HepG2 (cell line): ENCODE results near the gene CFAP100.

Source experiments
- REPIN1 ChIP-seq: sonication (generic); formaldehyde crosslinking; IDR thresholded peaks from 2 replicates; pipeline ENCODE4 v1.8.0; 2022; ENCODE audit warnings: missing genetic modification reagents, low read depth, mild to moderate bottlenecking, borderline replicate concordance
- TF ChIP-seq, protein P1 (sequence below): sonication (generic); formaldehyde crosslinking; IDR thresholded peaks from 2 replicates; pipeline ENCODE4 v1.4.0; 2020; ENCODE audit warnings: missing genetic modification reagents
- TF ChIP-seq, protein P2 (sequence below), 2 experiments: IDR thresholded peaks; 2 replicates each; pipeline ENCODE4 v1.6.1; 2011 to 2012; ENCODE audit warnings: low read length in 2 of 2, borderline replicate concordance in 1 of 2, low read depth in 1 of 2, mild to moderate bottlenecking in 1 of 2, moderate library complexity in 1 of 2

DNA sequence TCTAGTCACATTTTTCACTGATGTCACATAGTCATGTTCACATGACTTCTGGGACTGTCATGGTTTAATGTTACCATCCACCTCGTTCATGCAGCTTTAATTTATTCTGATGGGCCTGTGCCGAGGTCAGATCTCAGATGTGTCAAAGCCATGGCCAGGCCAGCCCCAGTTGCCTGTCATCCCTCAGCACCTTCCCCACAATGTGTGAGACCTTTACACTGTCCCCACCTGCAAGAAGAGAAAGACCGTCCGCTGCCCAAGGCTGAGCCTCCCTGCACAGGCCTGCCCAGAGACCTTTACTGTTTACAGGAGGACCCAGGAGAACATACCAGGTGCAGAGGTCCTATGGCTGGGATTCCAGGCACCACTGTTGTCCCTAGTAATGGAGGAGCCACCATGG, 24.7 kb upstream of the CFAP100 start:
- TF ChIP-seq, protein P1, sequence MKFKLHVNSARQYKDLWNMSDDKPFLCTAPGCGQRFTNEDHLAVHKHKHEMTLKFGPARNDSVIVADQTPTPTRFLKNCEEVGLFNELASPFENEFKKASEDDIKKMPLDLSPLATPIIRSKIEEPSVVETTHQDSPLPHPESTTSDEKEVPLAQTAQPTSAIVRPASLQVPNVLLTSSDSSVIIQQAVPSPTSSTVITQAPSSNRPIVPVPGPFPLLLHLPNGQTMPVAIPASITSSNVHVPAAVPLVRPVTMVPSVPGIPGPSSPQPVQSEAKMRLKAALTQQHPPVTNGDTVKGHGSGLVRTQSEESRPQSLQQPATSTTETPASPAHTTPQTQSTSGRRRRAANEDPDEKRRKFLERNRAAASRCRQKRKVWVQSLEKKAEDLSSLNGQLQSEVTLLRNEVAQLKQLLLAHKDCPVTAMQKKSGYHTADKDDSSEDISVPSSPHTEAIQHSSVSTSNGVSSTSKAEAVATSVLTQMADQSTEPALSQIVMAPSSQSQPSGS (CRISPR knock-in tag) = no peak
- no peak for TF ChIP-seq REPIN1 (CRISPR knock-in tag)
- TF ChIP-seq, protein P2, sequence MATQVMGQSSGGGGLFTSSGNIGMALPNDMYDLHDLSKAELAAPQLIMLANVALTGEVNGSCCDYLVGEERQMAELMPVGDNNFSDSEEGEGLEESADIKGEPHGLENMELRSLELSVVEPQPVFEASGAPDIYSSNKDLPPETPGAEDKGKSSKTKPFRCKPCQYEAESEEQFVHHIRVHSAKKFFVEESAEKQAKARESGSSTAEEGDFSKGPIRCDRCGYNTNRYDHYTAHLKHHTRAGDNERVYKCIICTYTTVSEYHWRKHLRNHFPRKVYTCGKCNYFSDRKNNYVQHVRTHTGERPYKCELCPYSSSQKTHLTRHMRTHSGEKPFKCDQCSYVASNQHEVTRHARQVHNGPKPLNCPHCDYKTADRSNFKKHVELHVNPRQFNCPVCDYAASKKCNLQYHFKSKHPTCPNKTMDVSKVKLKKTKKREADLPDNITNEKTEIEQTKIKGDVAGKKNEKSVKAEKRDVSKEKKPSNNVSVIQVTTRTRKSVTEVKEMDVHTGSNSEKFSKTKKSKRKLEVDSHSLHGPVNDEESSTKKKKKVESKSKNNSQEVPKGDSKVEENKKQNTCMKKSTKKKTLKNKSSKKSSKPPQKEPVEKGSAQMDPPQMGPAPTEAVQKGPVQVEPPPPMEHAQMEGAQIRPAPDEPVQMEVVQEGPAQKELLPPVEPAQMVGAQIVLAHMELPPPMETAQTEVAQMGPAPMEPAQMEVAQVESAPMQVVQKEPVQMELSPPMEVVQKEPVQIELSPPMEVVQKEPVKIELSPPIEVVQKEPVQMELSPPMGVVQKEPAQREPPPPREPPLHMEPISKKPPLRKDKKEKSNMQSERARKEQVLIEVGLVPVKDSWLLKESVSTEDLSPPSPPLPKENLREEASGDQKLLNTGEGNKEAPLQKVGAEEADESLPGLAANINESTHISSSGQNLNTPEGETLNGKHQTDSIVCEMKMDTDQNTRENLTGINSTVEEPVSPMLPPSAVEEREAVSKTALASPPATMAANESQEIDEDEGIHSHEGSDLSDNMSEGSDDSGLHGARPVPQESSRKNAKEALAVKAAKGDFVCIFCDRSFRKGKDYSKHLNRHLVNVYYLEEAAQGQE (IDR thresholded peaks at IDR 0.05; ENCODE audit: borderline replicate concordance in 1 of 2, low read depth in 1 of 2, low read length in 2 of 2) = no peak
